Measurements from ENCODE around the gene PIK3CG.

The PIK3CG gene

GRCh38 chr7:106858618-106859532 lies 6.2 kb upstream of the PIK3CG start:
- no peak for DNase-seq (ENCODE audit: low spot score)

GRCh38 chr7:106862317-106863089 lies 2.6 kb upstream of the PIK3CG start:
- DNase-seq (ENCODE audit: low spot score) = peak; percentile 46

GRCh38 chr7:106863274-106863997 lies 1.6 kb upstream of the PIK3CG start:
- no peak for DNase-seq (ENCODE audit: low spot score)

- no peak for DNase-seq (ENCODE audit: low spot score)
Observed at GRCh38 chr7:106864298-106865081, 592 bp upstream of the PIK3CG start.

GRCh38 chr7:106866298-106867281 lies 1.5 kb downstream of the PIK3CG start:
- no peak for DNase-seq (ENCODE audit: low spot score)

GRCh38 chr7:106867641-106868351 lies 2.7 kb downstream of the PIK3CG start:
- no peak for DNase-seq (ENCODE audit: low spot score)

GRCh38 chr7:106868364-106868763 lies 3.3 kb downstream of the PIK3CG start:
- DNase-seq (ENCODE audit: low spot score) = no peak

GRCh38 chr7:106869954-106870353 lies 4.9 kb downstream of the PIK3CG start:
- no peak for DNase-seq (ENCODE audit: low spot score)

GRCh38 chr7:106870528-106870927 lies 5.4 kb downstream of the PIK3CG start:
- no peak for DNase-seq (ENCODE audit: low spot score)

GRCh38 chr7:106870983-106871410 lies 5.9 kb downstream of the PIK3CG start:
- no peak for DNase-seq (ENCODE audit: low spot score)

- no peak for DNase-seq (ENCODE audit: low spot score)
Observed at GRCh38 chr7:106871793-106872571, 6.9 kb downstream of the PIK3CG start.

GRCh38 chr7:106872763-106873162 lies 7.7 kb downstream of the PIK3CG start:
- no peak for DNase-seq (ENCODE audit: low spot score)

- DNase-seq (ENCODE audit: low spot score) = no peak
Observed at GRCh38 chr7:106874076-106874475, 9.0 kb downstream of the PIK3CG start.

- no peak for DNase-seq (ENCODE audit: low spot score)
Observed at GRCh38 chr7:106875508-106875907, 10.4 kb downstream of the PIK3CG start.

- no peak for DNase-seq (ENCODE audit: low spot score)
Observed at GRCh38 chr7:106878748-106879439, 13.8 kb downstream of the PIK3CG start.

- DNase-seq (ENCODE audit: low spot score) = no peak
Observed at GRCh38 chr7:106881984-106882383, 16.9 kb downstream of the PIK3CG start.

- no peak for DNase-seq (ENCODE audit: low spot score)
Observed at GRCh38 chr7:106883456-106884026, 18.5 kb downstream of the PIK3CG start.

- DNase-seq (ENCODE audit: low spot score) = no peak
Observed at GRCh38 chr7:106885652-106886051, 20.6 kb downstream of the PIK3CG start.

Measured in AG08395 (cell line).